Loucy (cell line): ENCODE data around the gene FMN1.

Source experiments
- CTCF ChIP-seq: fragments of 200-600 bp; sonication (generic); conservative IDR thresholded peaks from 2 replicates; pipeline ENCODE4 v1.5.1; 2014; ENCODE audit warnings: mild to moderate bottlenecking, antibody characterized with exemption, low read length
- EZH2phosphoT487 ChIP-seq: fragments of 200-600 bp; IDR thresholded peaks from 2 replicates; pipeline ENCODE4 v1.6.1; 2018; ENCODE audit warnings: antibody characterized with exemption, mild to moderate bottlenecking, moderate library complexity, borderline replicate concordance

DNA sequence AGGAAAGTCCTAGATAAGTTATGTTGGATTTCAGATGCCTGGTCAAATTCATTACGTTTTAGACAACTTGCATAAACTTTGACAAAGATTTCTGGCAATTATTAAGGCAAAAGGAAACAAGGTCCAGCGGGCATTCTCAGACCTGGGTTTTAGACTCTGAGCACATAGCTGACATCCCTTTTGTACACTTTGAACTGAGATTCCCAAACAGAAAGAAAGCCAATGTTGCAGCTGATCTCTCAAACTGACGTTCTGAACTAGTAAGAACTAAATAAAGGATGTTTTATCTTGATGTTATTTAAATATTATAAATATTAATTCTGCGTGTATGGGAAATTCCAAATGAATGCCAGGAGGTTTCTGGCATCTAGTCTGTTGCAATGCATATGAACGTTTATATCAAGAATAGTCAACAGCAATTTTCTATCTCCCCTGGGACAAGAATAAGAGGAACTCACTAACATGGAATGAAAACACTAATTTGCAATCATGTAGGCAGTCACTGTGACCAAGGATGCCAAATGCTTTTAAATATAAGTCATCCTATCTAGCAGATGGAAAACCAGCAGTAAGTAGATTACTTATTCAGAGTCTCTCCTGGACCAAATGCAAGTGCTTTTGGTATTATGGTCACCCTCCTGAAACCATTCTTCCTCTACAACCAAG lies 274.6 kb downstream of the FMN1 start:
- TF ChIP-seq CTCF: no peak
- no peak for TF ChIP-seq EZH2phosphoT487
